SK-N-MC (cell line): Measurements from ENCODE around the gene DHPS.

ENCODE experiments used
- DNase-seq: peaks from one replicate; pipeline ENCODE4 v3.0.0-alpha.2; 2011; ENCODE audit warnings: low read depth, low spot score
- H3K27ac ChIP-seq: fragments of 200-600 bp; sonication (generic); 2 replicates; pipeline ENCODE4 v1.5.1; 2016; ENCODE audit warnings: mixed run types
- H3K36me3 ChIP-seq: fragments of 200-600 bp; sonication (generic); 2 replicates; pipeline ENCODE4 v1.6.1; 2017; ENCODE audit warnings: antibody characterized with exemption, low read length, mixed read lengths; ENCODE audit not compliant: insufficient read depth
- H3K4me3 ChIP-seq: fragments of 200-600 bp; sonication (generic); 2 replicates; pipeline ENCODE4 v1.5.1; 2016
- H3K9ac ChIP-seq: fragments of 200-600 bp; sonication (generic); 2 replicates; pipeline ENCODE4 v1.8.0; 2017; ENCODE audit warnings: mixed run types, mixed read lengths; ENCODE audit not compliant: insufficient read length
- H3K9me3 ChIP-seq: fragments of 200-600 bp; sonication (generic); 2 replicates; pipeline ENCODE4 v1.6.1; 2017; ENCODE audit warnings: low read depth, mild to moderate bottlenecking, antibody characterized with exemption, low read length, moderate library complexity, mixed read lengths
- EZH2 ChIP-seq: fragments of 200-600 bp; sonication (generic); IDR thresholded peaks from one replicate; pipeline ENCODE4 v1.6.1; 2017; ENCODE audit warnings: antibody characterized with exemption
- FOXP2 ChIP-seq: optimal IDR thresholded peaks from 2 replicates; pipeline ENCODE3; 2011; ENCODE audit warnings: mild to moderate bottlenecking, moderate library complexity; ENCODE audit not compliant: insufficient read depth; ENCODE audit errors: extremely low read length, control extremely low read depth
- POLR2AphosphoS5 ChIP-seq: IDR thresholded peaks from 2 replicates; pipeline ENCODE4 v1.6.1; 2012; ENCODE audit warnings: mild to moderate bottlenecking, low read depth, low read length, borderline replicate concordance

DHPS gene

DNA sequence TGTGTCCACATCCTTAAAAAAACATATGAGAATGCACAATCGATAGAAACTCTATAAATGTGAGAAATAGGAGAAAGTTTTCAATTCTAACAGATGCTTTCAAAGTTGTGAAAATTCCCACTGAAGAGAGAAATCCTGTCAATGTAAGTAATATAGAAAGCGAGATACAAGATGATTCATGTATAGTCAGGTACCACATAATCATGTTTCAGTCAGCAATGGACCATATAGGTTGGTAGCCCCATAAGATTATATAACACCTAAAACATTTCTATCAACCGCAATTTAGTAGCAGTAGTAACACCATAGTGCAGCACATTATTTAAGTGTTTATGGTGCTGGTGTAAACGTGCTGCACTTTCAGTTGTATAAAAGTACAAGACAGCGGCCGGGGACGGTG is 52.5 kb downstream of the DHPS start:
- H3K4me3 ChIP-seq: no peak overlapping the region
- no peak overlapping the region for H3K27ac ChIP-seq
- H3K9me3 ChIP-seq: peaks cover 25% of the 10 kb centered on the region
- DNase-seq: no peak
- no peak overlapping the region for H3K9ac ChIP-seq
- peaks cover 67% of the 10 kb centered on the region for H3K36me3 ChIP-seq
- no peak for TF ChIP-seq EZH2
- TF ChIP-seq FOXP2: no peak
- TF ChIP-seq POLR2AphosphoS5: no peak

DNA sequence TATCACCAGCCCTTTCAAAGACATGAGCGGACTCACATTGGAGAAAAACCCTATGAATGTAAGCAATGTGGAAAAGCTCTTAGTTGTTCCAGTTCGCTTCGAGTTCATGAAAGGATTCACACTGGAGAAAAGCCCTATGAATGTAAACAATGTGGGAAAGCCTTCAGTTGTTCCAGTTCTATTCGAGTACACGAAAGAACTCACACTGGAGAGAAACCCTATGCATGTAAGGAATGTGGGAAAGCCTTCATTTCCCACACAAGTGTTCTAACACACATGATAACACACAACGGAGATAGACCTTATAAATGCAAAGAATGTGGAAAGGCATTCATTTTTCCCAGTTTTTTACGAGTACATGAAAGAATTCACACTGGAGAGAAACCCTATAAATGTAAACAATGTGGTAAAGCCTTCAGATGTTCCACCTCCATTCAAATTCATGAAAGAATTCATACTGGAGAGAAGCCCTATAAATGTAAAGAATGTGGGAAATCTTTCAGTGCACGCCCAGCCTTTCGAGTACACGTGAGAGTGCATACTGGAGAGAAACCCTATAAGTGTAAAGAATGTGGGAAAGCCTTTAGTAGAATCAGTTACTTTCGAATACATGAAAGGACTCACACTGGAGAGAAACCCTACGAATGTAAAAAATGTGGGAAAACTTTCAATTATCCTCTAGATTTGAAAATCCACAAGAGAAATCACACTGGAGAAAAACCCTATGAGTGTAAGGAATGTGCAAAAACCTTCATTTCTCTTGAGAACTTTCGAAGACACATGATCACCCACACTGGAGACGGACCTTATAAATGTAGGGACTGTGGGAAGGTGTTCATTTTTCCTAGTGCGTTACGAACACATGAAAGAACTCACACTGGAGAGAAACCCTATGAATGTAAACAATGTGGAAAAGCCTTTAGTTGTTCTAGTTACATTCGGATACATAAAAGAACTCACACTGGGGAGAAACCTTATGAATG is 53.3 kb downstream of the DHPS start:
- H3K27ac ChIP-seq: no peak overlapping the region
- peaks cover 25% of the 10 kb centered on the region for H3K9me3 ChIP-seq
- DNase-seq: no peak
- H3K36me3 ChIP-seq: peaks cover 75% of the 10 kb centered on the region
- TF ChIP-seq POLR2AphosphoS5 (no peak), FOXP2 (no peak), EZH2 (no peak)
- no peak overlapping the region for H3K4me3 ChIP-seq
- no peak overlapping the region for H3K9ac ChIP-seq

- no peak for TF ChIP-seq FOXP2
- no peak for TF ChIP-seq EZH2
- TF ChIP-seq POLR2AphosphoS5: no peak
- DNase-seq: no peak
- no peak overlapping the region for H3K4me3 ChIP-seq
- peaks cover 83% of the 10 kb centered on the region for H3K36me3 ChIP-seq
- H3K9ac ChIP-seq: no peak overlapping the region
- H3K27ac ChIP-seq: no peak overlapping the region
- H3K9me3 ChIP-seq: peaks cover 25% of the 10 kb centered on the region
Measured at GRCh38 chr19:12626958-12627357, 54.7 kb downstream of the DHPS start.
